K562 (cell line): ENCODE results near the gene PATL1. TPM values are rescaled to one million over a fixed set of nuclear protein-coding genes. Genes with fewer than 3 reads are reported as not detected.

Source experiments
- ARHGAP35 ChIP-seq: fragments of 450-650 bp; IDR thresholded peaks from 2 replicates; pipeline ENCODE4 v1.6.1; 2018; ENCODE audit not compliant: partially characterized antibody
- CEBPB ChIP-seq: fragments of 450-650 bp; IDR thresholded peaks from 2 replicates; pipeline ENCODE4 v1.6.1; 2016; ENCODE audit warnings: missing genetic modification characterization, missing compliant biosample characterization
- CEBPG ChIP-seq, 3 experiments: fragments of 200-800 bp in 1 of 3; sonication (Bioruptor generic) in 1 of 3; sonication (generic) in 1 of 3; formaldehyde crosslinking in 1 of 3; IDR thresholded peaks in 2 of 3; conservative IDR thresholded peaks in 1 of 3; 2 replicates each; pipeline versions ENCODE4 v1.6.1 to v1.8.0; 2016 to 2022; ENCODE audit warnings: missing compliant biosample characterization in 2 of 3, missing genetic modification characterization in 2 of 3, mild to moderate bottlenecking in 1 of 3, missing genetic modification reagents in 1 of 3
- ELK1 ChIP-seq: sonication (generic); formaldehyde crosslinking; IDR thresholded peaks from 2 replicates; pipeline ENCODE4 v1.8.1; 2022; ENCODE audit warnings: missing genetic modification reagents
- HMGN3 ChIP-seq: IDR thresholded peaks from 2 replicates; pipeline ENCODE4 v1.6.1; 2011; ENCODE audit warnings: borderline replicate concordance, low read depth, mild to moderate bottlenecking, mixed read lengths, low read length; ENCODE audit not compliant: insufficient read length; ENCODE audit errors: extremely low read depth
- KAT2B ChIP-seq: IDR thresholded peaks from one replicate; pipeline ENCODE4 v1.6.1; 2012; ENCODE audit warnings: low read depth, mild to moderate bottlenecking, control low read depth, inconsistent platforms, low read length, moderate library complexity
- L3MBTL2 ChIP-seq: fragments of 450-650 bp; IDR thresholded peaks from 2 replicates; pipeline ENCODE4 v1.6.1; 2016; ENCODE audit warnings: mild to moderate bottlenecking, moderate library complexity
- MBD2 ChIP-seq: sonication (generic); IDR thresholded peaks from 2 replicates; pipeline ENCODE4 v1.6.1; 2016; ENCODE audit warnings: low read depth, borderline replicate concordance
- MITF ChIP-seq: IDR thresholded peaks from 2 replicates; pipeline ENCODE4 v1.6.1; 2014; ENCODE audit warnings: antibody characterized with exemption
- MTF1 ChIP-seq: fragments of 250-450 bp; sonication (Bioruptor Pico); IDR thresholded peaks from 2 replicates; pipeline ENCODE4 v1.9.0; 2021; ENCODE audit warnings: moderate library complexity, mild to moderate bottlenecking, inconsistent platforms, borderline replicate concordance
- NFYB ChIP-seq: IDR thresholded peaks from 2 replicates; pipeline ENCODE4 v1.6.1; 2011; ENCODE audit warnings: mild to moderate bottlenecking, moderate library complexity; ENCODE audit not compliant: insufficient read length; ENCODE audit errors: extremely low read depth
- PYGO2 ChIP-seq: fragments of 450-650 bp; IDR thresholded peaks from 2 replicates; pipeline ENCODE4 v1.6.1; 2016; ENCODE audit warnings: mild to moderate bottlenecking, missing genetic modification characterization, moderate library complexity, missing compliant biosample characterization
- RBM17 ChIP-seq: fragments of 200-400 bp; formaldehyde crosslinking; IDR thresholded peaks from 2 replicates; pipeline ENCODE4 v1.6.1; 2017; ENCODE audit warnings: low read depth, mild to moderate bottlenecking, low read length, borderline replicate concordance
- RHOXF2B ChIP-seq: fragments of 250-450 bp; sonication (Bioruptor Pico); conservative IDR thresholded peaks from 2 replicates; pipeline ENCODE4 v1.5.1; 2021
- SETDB1 ChIP-seq: IDR thresholded peaks from one replicate; pipeline ENCODE4 v1.6.1; 2012; ENCODE audit warnings: low read length, control low read depth, inconsistent platforms
- SLC30A9 ChIP-seq: fragments of 250-450 bp; sonication (Bioruptor Pico); IDR thresholded peaks from 2 replicates; pipeline ENCODE4 v1.8.0; 2022; ENCODE audit warnings: mild to moderate bottlenecking, moderate library complexity
- SMAD4 ChIP-seq: fragments of 250-450 bp; sonication (Bioruptor Pico); conservative IDR thresholded peaks from 2 replicates; pipeline ENCODE4 v1.8.0; 2021; ENCODE audit warnings: inconsistent platforms, mild to moderate bottlenecking, moderate library complexity
- SUPT5H ChIP-seq: fragments of 450-650 bp; IDR thresholded peaks from 2 replicates; pipeline ENCODE4 v1.6.1; 2016
- THRAP3 ChIP-seq: fragments of 450-650 bp; IDR thresholded peaks from 2 replicates; pipeline ENCODE4 v1.6.1; 2016; ENCODE audit warnings: mild to moderate bottlenecking, inconsistent platforms, borderline replicate concordance
- ZNF134 ChIP-seq: fragments of 250-450 bp; sonication (Bioruptor Pico); conservative IDR thresholded peaks from 2 replicates; pipeline ENCODE4 v1.4.0; 2020
- ZNF24 ChIP-seq: fragments of 450-650 bp; IDR thresholded peaks from 2 replicates; pipeline ENCODE4 v1.6.1; 2016
- ZNF3 ChIP-seq: fragments of 250-450 bp; sonication (Bioruptor Pico); IDR thresholded peaks from 2 replicates; pipeline ENCODE4 v1.5.0; 2021; ENCODE audit warnings: mild to moderate bottlenecking, moderate library complexity
- ZNF311 ChIP-seq: fragments of 250-450 bp; sonication (Bioruptor Pico); IDR thresholded peaks from 2 replicates; pipeline ENCODE4 v1.4.0; 2020; ENCODE audit warnings: mild to moderate bottlenecking, moderate library complexity
- polyA plus RNA-seq, 8 experiments: library from polyadenylated mRNA; depleted of rRNA in 4 of 8; stranded (reverse) in 5 of 8; unstranded in 3 of 8; fragments of >200 nt; fragmentation: Nextera tagmentation in 2 of 8; fragmentation: Illumina TruSeq in 1 of 8; extraction: Ambion mirVana in 2 of 8; extraction: Trizol in 1 of 8; gene quantifications; 2 replicates each; pipeline versions ENCODE4 v1.2.1 to v1.2.3, GENCODE V29; 2011 to 2014; ENCODE audit warnings: inconsistent platforms in 1 of 8, missing spikeins in 1 of 8
- total RNA-seq, 7 experiments: library from RNA; depleted of rRNA in 6 of 7; stranded (reverse); fragments of >200 nt in 6 of 7; fragmentation: Illumina TruSeq in 2 of 7; extraction: Trizol in 2 of 7; gene quantifications; 2 replicates each; pipeline versions ENCODE4 v1.2.1 to v1.2.3, GENCODE V29; 2011 to 2021; ENCODE audit warnings: low replicate concordance in 1 of 7
- TF ChIP-seq, protein P1 (sequence below): fragments of 450-650 bp; formaldehyde crosslinking; IDR thresholded peaks from 2 replicates; pipeline ENCODE4 v1.4.0; 2022; ENCODE audit warnings: missing genetic modification characterization
- TF ChIP-seq, protein P2 (sequence below): sonication (generic); formaldehyde crosslinking; IDR thresholded peaks from 2 replicates; pipeline ENCODE4 v1.8.0; 2022; ENCODE audit warnings: mild to moderate bottlenecking, low read depth, missing genetic modification reagents

PATL1 gene
- total and polyA plus RNA-seq, 9 of the 15 experiments (the other 6 are each of a cell fraction or from before 2014, with no cell fraction given), result 3.2 to 48.0 (median 16.4) TPM

GRCh38 chr11:59668950-59669610 lies at the start of gene PATL1 (continued):
- TF ChIP-seq MITF, result peak; percentile 93
- TF ChIP-seq MBD2, result no peak
- 0 out of 2 replicates have a peak, but pooled peaks have one; percentile 29 for TF ChIP-seq PYGO2 (tag)
- no peak for TF ChIP-seq THRAP3
- no peak for TF ChIP-seq CEBPB (tag)
- TF ChIP-seq SLC30A9 (CRISPR knock-in tag), result no peak
- no peak for TF ChIP-seq ZNF311 (CRISPR knock-in tag)
- TF ChIP-seq SETDB1, result no peak
- TF ChIP-seq SMAD4 (CRISPR knock-in tag), result peak; percentile 67; the same call in 1 of the 2 replicates
- TF ChIP-seq HMGN3, result peak; percentile 50
- no peak for TF ChIP-seq NFYB
- TF ChIP-seq ZNF134 (CRISPR knock-in tag), result peak; percentile 64
- no peak for TF ChIP-seq KAT2B
- no peak for TF ChIP-seq MTF1 (CRISPR knock-in tag)
- TF ChIP-seq RHOXF2B (CRISPR knock-in tag), result no peak
- TF ChIP-seq ARHGAP35, result no peak
- TF ChIP-seq ZNF3 (CRISPR knock-in tag), result no peak
- TF ChIP-seq ZNF24, result no peak
- peak; percentile 98; the same call in 1 of the 2 replicates for TF ChIP-seq L3MBTL2
- TF ChIP-seq, protein P1, sequence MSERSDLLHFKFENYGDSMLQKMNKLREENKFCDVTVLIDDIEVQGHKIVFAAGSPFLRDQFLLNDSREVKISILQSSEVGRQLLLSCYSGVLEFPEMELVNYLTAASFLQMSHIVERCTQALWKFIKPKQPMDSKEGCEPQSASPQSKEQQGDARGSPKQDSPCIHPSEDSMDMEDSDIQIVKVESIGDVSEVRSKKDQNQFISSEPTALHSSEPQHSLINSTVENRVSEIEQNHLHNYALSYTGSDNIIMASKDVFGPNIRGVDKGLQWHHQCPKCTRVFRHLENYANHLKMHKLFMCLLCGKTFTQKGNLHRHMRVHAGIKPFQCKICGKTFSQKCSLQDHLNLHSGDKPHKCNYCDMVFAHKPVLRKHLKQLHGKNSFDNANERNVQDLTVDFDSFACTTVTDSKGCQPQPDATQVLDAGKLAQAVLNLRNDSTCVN (CRISPR knock-in tag), result no peak
- TF ChIP-seq CEBPG (CRISPR knock-in tag; IDR thresholded peaks at IDR 0.05), result no peak
- TF ChIP-seq CEBPG (tag; conservative IDR thresholded peaks at IDR 0.05 in 1 of 2, IDR thresholded peaks at IDR 0.05 in 1 of 2), result no peak
- TF ChIP-seq RBM17, result no peak
- TF ChIP-seq ELK1 (CRISPR knock-in tag), result no peak
- TF ChIP-seq, protein P2, sequence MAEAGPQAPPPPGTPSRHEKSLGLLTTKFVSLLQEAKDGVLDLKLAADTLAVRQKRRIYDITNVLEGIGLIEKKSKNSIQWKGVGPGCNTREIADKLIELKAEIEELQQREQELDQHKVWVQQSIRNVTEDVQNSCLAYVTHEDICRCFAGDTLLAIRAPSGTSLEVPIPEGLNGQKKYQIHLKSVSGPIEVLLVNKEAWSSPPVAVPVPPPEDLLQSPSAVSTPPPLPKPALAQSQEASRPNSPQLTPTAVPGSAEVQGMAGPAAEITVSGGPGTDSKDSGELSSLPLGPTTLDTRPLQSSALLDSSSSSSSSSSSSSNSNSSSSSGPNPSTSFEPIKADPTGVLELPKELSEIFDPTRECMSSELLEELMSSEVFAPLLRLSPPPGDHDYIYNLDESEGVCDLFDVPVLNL, result no peak
- TF ChIP-seq SUPT5H, result peak; percentile 65
